ENCODE results near the gene RCC1.
"Not testable (repeated sequence)": the region's sequence is repeated elsewhere in the genome, so short reads cannot be mapped to it uniquely, and the experiment has no call there.

The RCC1 gene

DNA sequence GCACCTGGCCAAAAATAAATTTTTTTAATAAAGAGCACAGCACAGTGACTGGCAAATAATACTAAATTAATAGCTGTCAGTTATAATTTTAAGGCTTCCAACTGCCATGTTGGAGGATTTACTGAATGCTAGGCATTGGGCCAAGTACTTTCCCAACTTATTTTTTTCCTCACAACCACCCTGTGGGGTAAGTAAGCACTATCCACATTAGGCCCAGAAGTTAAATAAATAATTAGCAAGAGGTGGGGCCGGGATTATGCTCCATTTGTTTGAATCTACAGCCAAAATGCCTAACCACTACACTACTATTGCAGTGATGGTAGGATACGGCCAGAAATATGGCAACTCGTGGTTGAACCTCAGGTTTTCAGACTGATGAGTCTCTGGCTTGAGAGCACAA lies 42.5 kb downstream of the RCC1 start:
- DNase-seq (ENCODE audit: low spot score), result no peak

DNA sequence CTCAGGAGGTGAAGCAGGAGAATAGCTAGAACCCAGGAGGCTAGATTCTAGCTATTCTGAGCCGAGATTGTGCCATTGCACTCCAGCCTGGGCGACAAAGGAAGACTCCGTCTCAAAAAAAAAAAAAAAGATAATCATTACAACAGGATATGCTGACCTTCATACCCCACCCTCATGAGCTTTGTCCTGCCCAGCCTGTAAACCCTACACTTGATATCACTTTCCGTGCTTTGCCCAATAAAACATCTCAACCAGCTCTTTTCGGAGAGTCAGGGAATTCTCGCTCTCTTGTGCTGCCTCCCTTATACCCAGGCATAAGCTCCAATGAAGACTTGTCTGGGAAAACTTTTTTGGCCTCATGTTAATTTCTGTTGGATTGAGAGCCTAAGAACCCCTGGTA lies 45.5 kb downstream of the RCC1 start:
- DNase-seq (ENCODE audit: low spot score), result no peak

DNA sequence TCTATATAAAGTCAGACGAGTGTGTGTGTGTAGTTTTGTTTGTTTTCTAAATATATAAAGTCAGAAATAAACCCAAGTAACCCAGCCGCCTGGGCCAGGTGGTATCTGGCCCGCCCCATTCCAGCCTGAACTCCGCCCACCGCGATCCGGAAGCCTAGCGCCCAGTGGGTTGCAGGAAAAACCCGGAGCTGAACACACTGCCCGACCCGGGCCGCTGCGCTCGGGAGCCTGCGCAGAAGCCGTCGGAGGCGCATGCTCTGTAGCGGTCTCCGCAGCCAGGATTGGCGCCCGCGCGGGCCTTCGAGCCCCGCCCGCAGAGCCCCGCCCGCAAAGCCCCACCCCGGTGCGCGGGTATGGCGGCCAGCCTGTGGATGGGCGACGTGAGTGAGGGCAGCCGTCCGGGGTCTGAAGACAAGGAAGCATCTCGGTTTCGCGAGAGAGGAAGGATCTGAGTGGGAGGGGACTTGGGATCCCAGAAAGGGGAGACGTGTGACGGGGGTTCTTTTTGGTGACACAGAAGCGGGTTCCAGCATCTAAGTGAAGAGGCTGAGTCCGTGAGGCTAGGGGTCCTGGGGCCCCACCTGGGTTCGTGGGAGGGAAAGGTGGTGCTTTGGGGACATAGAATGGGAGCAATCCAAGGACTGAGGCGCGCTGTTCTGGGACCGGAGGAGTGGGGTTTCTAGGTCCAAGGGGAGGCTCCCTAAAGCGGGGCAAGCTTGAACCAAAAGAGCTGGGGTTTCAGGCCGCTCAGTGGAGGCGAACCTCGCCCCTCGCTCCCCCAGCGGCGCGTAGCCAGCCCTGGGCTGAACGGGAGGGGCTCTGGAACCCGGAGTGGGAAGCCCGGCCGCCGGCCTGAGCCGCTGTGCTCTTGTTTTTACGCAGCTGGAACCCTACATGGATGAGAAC lies 47.2 kb downstream of the RCC1 start, which contains the start of gene TRNAU1AP:
Gene TRNAU1AP, plus strand, starts transcription at position 328 of the 906 bp plus-strand sequence. Its CDS starts 26 bp downstream, at position 354.
- peak; percentile 93 for DNase-seq (ENCODE audit: low spot score)

DNA sequence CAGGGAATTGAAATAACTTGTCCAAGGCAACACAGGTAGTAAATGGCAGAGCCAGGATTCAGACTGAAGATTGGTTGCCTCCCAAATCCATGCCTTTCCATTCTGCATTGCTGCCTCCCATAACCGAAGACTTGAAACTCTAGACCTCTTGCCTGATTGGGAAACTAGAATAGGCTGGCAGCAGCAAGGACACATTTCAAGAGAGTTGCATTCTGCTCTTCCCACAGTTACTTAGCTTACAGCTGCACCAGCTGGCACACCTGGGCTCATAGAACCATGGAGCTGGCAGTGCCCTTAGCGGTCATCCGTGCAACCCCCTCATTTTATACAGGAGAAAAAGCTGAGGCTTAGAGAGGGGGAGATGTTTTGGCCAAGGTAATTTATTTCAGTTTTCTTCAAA lies 55.0 kb downstream of the RCC1 start:
- DNase-seq (ENCODE audit: low spot score), result no peak

DNA sequence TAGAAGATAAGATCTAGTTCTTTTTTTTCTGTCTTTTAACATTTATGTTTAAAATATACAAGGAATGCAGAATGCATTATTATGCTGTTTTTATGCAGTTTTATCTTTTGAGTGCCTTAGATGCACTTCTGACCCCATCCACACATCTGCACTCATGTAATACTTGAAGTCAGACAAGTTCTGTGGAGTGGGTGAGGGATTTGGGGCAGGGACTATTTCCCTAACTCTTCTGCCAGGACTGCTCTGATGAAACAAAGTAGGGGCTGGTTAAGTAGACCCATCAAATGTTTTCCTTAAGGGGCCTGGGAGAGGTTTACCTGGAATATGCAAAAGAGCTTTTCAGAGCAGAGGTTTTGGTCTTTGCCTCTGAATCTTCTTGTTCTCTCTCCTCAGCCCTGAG lies 58.5 kb downstream of the RCC1 start:
- no peak for DNase-seq (ENCODE audit: low spot score)

DNA sequence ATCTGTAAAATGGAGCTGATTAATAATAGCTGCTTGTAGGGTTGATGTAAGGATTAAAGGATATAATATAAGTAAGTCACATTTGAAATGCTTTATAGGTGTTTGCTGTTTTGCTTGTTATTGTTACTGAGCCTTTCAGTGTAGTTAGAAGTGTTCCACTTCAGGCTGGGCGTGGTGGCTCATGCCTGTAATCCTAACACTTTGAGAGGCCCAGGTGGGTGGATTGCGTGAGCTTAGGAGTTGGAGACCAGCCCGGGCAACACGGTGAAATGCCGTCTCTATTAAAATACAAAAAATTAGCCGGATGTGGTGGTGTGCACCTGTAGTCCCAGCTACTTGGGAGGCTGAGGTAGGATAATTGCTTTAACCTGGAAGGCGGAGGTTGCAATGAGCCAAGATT lies 59.2 kb downstream of the RCC1 start:
- DNase-seq (ENCODE audit: low spot score), result no peak

DNA sequence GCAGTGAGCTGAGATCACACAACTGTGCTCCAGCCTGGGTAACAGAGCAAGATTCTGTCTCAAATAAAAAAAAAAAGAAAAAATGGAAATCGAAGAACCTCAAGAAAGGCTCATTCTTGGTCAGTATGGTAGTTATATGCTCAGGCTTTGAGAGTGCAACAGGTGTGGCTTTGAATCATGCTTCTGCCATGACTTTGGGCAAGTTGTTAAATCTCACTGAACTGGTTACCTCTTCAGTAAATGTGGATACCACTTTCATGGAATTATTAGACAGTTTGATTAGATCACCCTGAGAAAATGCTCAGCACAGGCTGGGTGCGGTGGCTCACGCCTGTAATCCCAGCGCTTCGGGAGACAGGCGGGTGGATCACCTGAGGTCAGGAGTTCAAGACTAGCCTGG lies 59.9 kb downstream of the RCC1 start:
- no peak for DNase-seq (ENCODE audit: low spot score)

DNA sequence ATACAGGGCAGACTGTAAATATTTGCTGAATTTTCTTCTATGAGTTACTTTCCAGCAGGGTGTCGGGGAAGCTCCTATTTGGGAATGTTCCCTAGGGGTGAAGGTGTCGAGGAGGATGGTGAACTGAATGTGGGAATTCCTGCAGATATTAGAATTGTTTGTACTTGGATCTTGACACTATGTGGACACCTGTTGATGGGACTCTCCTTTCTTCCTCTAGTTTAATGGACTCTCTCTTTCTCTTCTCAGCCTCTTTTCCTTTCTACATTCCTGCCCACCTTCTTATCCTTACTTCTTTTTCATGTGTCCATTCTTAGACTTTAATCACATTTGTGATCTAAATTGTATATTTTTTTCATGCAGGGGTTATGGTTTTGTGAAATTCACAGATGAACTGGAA lies 61.1 kb downstream of the RCC1 start:
- DNase-seq (ENCODE audit: low spot score), result no peak

DNA sequence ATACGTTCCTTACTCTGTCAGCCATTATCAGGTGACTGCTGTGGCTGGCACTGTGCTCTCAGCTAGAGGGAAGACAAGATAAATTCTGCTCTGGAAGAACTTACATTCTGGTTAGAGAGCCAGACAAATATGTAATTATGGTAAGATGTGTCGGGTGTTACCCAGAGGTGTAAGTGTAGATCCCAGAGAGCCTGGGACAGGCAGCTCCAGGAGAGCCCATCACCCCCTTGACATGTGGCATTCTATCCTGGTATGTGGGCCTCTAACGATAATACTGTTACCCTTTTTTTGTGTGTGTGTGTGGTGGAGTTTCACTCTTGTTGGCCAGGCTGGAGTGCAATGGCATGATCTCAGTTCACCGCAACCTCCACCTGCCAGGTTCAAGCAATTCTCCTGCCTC lies 66.1 kb downstream of the RCC1 start:
- DNase-seq (ENCODE audit: low spot score), result no peak

DNA sequence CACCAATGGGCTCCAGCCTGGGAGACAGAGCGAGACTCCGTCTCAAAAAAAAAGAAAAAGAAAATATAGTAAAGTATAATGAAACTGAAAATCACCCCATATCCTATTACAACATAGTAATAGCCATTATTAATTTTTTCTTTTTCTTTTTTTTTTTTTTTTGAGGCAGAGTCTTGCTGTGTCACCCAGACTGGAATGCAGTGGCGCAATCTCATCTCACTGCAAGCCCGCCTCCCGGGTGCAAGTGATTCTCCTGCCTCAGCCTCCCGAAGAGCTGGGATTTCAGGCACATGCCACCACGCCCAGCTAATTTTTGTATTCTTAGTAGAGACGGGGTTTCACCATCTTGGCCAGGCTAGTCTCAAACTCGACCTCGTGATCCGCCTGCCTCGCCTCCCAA lies 67.0 kb downstream of the RCC1 start:
- DNase-seq (ENCODE audit: low spot score), result not testable (repeated sequence)

DNA sequence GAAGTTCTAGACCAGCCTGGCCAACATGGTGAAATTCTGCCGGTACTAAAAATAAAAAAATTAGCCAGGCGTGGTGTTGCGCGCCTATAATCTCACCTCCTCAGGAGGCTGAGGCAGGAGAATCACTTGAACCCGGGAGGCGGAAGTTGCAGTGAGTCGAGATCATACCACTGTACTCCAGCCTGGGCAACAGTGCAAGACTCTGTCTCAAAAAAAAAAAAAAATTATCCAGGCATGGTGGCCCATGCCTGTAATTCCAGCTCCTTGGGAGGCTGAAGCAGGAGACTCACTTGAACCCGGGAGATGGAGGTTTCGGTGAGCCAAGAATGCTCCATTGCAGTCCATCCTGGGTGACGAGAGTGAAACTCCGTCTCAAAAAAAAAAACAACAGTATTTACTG lies 67.7 kb downstream of the RCC1 start:
- no peak for DNase-seq (ENCODE audit: low spot score)

DNA sequence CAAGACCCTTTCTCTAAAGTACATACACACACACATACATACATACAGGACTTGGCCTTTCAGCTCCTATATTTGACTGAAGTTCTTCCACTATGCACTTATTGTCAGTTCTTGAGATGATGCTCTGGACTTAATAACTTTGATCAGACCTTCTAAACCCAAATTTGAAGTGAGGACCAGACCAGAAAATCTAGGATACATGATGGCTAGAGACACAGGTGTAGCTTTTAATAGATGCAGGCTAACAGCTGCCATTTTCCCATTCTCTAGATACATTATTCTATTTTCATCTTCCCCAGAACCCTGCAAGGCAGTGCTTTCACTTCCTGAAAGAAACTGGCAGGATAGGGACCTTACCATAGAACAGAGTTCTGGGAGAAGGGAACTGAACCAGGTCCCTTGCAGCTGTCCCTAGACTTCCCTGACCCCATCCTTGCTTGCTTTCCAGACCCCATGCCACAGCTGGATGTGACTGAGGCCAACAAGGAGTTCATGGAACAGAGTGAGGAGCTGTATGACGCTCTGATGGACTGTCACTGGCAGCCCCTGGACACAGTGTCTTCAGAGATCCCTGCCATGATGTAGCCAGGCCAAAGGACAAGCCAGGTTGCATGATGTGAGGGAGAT lies 71.3 kb downstream of the RCC1 start:
- no peak for DNase-seq (ENCODE audit: low spot score)

DNA sequence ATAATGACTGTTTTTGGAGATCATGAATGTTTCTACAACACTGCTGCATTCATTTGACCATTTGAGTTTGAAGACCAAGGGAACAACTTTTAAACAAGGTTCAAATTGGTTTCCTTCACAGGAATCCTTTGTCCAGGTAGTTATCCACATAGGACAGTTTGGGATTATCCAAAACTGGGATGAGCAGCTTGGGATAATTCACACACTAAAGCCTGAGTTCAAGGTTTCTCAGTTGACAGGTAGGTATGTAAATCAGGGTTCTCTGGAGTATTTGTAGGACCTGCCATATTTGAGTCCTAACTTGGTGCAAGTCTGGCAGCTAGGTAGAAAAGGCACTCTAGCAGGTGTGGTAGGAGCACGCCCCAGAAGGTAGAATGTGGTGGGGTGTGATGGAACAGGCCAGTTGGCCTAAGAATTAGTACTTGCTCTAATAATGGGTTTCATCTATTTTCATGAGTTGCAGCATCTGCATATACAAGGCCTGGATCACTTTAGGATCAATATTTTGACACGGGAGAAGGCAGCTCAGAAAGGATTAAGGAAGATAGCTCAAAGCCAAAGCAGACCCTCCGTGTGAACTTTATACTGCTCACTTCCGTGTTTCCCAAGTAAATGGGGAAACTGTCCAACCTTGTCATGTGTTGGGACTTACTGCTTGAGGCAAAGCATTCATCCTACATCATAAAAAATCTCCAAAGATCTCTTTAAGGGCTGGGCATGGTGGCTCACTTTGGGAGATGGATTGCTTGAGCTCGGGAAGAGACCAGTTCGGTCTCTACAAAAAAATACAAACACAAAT lies 72.1 kb downstream of the RCC1 start:
- no peak for DNase-seq (ENCODE audit: low spot score)

DNA sequence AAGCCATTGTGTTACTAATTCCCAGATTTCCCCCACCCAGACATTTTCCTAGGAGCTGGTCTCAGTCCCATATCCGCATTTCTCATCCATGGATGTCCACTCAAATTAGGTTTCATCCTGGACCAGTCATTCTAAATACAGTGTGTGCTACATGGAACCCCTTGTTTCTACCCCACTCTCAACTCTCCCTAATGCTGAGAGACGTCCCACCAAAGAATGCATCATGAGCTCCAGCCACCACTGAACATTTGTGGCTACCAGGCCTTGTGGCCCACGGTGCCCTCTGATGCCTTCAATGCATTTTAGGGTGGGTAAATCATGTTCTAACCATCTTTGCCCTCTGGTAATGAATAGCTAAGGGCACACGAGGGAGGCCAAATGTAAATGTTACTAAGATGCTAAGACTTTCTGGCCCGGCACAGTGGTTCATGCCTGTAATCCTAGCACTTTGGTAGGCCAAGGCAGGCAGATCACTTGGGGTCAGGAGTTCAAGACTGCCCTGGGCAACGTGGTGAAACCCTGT lies 72.9 kb downstream of the RCC1 start:
- DNase-seq (ENCODE audit: low spot score), result no peak

DNA sequence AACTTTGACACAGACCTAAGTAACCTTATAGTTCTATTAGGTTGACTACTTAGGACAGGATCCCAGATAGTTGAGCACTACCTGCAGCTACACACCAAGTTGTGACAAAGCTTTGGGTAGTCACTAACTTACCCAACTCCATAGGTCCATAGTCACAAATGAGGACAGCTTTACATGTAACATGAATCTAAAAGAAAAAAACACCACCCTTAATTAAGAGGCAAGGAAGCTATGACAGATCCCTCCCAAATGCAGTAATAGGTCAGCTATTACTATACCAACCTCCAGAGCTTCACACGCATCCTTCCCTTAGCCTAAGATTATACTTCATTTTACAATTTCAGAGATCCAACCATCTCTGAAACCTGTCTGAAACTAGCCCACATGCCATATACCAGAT lies 73.6 kb downstream of the RCC1 start:
- DNase-seq (ENCODE audit: low spot score), result no peak

DNA sequence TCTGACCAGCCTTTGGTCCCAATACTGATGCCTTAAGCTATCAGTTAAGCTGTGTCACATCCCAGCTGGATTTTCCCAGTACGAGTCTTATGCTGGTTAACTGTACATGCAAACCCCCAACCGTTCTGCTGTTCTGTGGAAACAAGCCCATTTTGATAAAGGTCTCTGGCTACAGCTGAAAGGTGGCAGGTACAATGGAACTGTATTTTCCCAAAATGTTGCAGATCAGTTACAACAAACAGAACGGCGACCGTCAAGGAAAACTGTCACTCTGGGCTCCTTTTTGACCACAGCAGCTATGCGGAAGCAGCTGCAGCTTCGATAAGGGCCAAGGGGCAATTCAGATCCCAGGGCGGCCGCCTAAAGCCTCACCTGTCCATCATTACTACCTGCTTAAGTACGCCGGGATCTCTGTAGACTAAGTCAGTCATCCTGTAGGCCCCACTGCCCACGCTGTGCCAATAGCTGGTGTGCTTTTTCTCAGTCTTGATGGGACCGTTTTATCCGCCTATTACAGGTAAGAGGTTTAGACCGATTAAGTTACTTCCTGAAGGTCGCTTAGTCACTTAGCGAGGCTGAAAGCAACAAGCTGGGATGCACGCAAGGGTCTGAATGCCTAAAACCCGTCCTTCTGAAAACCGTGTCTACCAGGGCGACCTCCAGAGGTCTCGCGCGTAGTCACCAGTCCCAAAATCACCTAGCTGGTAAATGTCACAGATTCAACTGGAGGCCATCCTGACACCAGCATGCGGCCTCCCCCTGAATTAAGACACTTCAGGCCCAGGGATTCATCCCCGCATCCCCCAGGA lies 75.1 kb downstream of the RCC1 start:
- DNase-seq (ENCODE audit: low spot score), result peak; percentile 24

DNA sequence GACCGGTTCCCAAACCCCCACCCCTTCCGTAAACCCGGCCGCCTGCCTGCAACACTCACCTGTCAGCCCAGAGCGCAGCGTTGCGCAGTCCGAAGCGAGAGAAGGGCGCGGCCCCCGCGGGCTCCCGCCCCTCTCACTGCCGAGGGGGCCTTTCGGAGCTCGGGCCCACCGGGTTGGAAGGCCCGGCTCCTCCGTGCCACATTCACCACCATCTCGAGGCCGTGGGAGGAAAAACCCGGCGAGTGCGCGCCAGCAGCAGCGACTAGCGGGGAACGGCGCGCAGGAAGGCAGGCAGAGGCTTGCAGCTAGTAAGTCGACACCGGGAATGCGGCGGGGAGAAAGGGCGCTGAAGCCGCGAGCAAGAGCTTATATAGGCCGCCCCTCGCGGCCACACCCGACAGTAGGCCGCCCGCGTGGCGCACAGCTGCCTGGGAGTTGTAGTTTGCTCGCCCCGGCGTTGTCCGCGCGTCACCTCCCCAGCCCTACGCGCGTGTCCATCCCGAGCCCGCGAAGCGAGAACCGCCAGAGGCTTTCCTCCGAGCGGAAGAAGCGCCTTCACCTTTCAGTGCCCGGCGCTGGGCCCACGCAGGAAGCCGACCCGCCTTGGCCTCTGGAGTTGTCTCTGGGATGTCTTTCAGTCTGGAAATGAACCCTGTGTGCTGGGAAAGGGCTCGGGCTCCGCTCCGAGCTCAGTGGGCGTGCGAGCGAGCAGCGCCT lies 75.8 kb downstream of the RCC1 start:
- DNase-seq (ENCODE audit: low spot score), result peak; percentile 95

DNA sequence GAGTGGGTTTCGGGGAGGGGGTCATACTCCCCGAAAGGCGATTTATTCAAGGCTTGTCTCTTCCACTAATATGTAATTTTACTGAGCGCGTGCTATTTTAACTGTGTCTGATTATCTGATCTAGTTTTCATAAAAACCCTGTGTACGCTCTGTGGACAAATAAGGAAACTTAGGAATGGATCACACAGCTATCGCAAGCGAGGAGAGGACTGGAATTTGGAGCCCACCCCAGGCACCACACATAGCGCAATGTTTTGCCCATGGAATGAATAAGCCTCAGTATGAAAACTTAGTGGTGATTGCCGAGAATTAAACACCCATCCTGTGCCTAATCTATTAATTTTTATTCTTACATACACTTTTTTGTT lies 76.4 kb downstream of the RCC1 start:
- no peak for DNase-seq (ENCODE audit: low spot score)

DNA sequence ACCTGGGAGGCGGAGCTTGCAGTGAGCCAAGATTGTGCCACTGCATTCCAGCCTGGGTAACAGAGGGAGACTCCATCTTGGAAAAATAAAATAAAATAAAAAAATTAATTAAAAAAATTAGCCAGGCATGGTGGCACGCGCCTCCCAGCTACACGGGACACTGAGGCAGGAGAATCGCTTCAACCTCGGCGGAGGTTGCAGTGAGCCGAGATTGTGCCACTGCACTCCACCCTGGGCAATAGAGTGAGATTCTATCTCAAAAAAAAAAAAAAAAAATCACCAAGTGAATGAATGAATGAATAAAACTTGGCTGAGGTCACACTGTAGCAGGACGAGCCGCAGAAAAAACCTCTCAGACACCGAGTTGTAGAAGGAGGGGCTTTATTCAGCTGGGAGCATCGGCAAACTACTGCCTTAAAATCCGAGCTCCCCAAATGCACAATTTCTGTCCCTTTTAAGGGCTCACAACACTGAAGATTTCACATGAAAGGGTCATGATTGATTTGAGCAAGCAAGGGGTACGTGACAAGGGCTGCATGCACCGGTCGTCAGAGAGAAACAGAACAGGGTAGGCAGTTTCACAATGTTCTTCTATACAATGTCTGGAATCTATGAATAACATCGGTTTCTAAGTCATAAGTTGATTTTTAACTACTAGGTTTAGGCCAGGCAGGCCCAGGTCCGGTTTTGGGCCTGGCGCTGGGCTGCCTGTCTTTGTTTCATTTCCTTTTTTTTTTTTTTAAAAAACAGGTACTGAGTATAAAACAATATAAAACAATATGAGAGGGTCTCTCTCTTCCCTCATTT lies 80.9 kb downstream of the RCC1 start:
- not testable (repeated sequence) for DNase-seq (ENCODE audit: low spot score)
